Activated CD8-positive, alpha-beta T cell treated with anti-CD3 and anti-CD28 coated beads, Interleukin-2, amount 10 ng/mL, durations not matched to agents 7 days and 5 days (primary cell): Measurements from ENCODE around the gene LPCAT2. TPM values are rescaled to one million over a fixed set of nuclear protein-coding genes. Genes with fewer than 3 reads are reported as not detected.

Experiments
- ATAC-seq: fragments of 150-1000 bp; cut with Tn5 transposase; one replicate; pipeline ENCODE4 v1.10.0; 2021; ENCODE audit warnings: moderate library complexity
- CTCF ChIA-PET: fragments of 350-600 bp; sonication (Branson Sonifier 250); formaldehyde crosslinking; loops from one replicate; lab custom pipeline; 2021; ENCODE audit warnings: antibody characterized with exemption; lab: Charles Lee
- POLR2A ChIA-PET: fragments of 350-600 bp; sonication (Branson Sonifier 250); formaldehyde crosslinking; loops from one replicate; lab custom pipeline; 2021; ENCODE audit warnings: antibody characterized with exemption; lab: Charles Lee
- DNase-seq: peaks from one replicate; pipeline ENCODE4 v3.0.0-alpha.2; 2020
- H3K27ac Mint-ChIP-seq: one replicate; pipeline ENCODE4 v1.8.0; 2021; ENCODE audit warnings: mild to moderate bottlenecking, mixed read lengths
- H3K27me3 Mint-ChIP-seq: one replicate; pipeline ENCODE4 v1.8.0; 2021; ENCODE audit warnings: low read depth, mixed read lengths
- H3K36me3 Mint-ChIP-seq: one replicate; pipeline ENCODE4 v1.8.0; 2021; ENCODE audit warnings: low read depth, mixed read lengths
- H3K4me1 Mint-ChIP-seq: one replicate; pipeline ENCODE4 v1.8.0; 2021; ENCODE audit warnings: low read depth, mixed read lengths
- H3K4me3 Mint-ChIP-seq: one replicate; pipeline ENCODE4 v1.8.0; 2021; ENCODE audit warnings: mild to moderate bottlenecking, mixed read lengths
- H3K9me3 Mint-ChIP-seq: one replicate; pipeline ENCODE4 v1.8.0; 2022; ENCODE audit warnings: mixed read lengths; ENCODE audit not compliant: insufficient read depth
- total RNA-seq, 2 experiments: library from RNA; stranded (reverse); gene quantifications; one replicate each; pipeline ENCODE4 v1.2.3, GENCODE V29; 2021

The LPCAT2 gene
- total RNA-seq, 2 experiments from 2014 or later = 0.37 TPM; not detected in 1

DNA sequence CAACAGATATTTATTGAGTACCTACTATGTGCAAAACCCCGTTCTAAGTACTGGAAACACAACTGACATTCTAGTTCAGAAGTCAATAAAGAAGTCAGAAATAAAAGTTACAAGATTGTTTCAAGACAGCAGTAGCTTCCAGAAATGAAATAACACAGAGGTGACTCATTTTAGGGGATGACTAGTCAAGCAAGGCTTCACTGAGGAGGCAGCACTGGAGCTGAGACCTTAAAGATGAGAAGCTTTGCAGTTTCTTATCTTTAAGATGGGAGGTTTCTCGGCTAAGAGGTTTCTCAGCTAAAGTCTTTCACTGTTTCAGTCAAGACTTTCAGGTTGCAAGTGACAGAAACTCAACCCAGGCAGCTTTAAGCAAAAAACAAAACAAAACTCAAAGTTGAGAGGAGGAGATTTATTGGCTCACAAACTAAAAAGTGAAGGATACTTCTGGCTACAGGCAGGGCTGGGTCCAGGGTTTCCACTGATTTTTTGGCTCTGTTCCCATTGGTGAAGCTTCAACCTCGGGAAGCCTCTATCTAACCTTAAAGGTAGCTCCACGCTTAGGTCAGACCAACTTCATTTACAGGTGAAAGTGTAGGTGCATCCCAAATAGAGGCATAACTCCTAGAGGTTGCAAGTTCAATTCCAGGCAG is 37.3 kb upstream of the LPCAT2 start:
- Mint-ChIP-seq H3K36me3 (no peaks in the 10 kb centered on the region), H3K27me3 (peaks cover 4% of the 10 kb centered on the region), H3K9me3 (no peaks in the 10 kb centered on the region), H3K27ac (no peak overlapping the region), H3K4me1 (no peaks in the 10 kb centered on the region), H3K4me3 (no peak overlapping the region)
- CTCF ChIA-PET = no interaction called here
- ATAC-seq (no peak), DNase-seq (no peak)
- POLR2A ChIA-PET = no interaction called here

DNA sequence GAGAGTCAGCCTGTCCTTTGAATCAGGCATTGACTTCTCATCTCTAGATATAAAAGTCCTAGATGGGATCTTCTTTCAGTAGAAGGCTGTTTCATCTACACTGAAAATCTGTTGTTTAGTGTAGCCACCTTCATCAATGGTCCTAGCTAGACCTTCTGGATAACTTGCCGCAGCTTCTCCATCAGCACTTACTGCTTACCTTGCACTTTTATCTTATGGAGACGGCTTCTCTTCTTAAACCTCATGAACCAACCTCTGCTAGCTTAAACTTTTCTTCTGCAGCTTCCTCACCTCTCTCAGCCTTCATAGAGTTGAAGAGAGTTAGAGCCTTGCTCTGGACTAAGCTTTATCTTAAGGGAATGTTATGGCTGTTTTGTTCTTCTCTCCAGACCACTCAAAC is 35.3 kb upstream of the LPCAT2 start:
- no peaks in the 10 kb centered on the region for H3K4me1 Mint-ChIP-seq

GRCh38 chr16:55474821-55475220 is 34.1 kb upstream of the LPCAT2 start:
- H3K36me3 Mint-ChIP-seq = no peaks in the 10 kb centered on the region
- peaks cover 27% of the 10 kb centered on the region for H3K27me3 Mint-ChIP-seq
- ATAC-seq (no peak), DNase-seq (no peak)
- H3K27ac Mint-ChIP-seq = no peak overlapping the region
- no peaks in the 10 kb centered on the region for H3K9me3 Mint-ChIP-seq
- H3K4me1 Mint-ChIP-seq = peaks cover 1% of the 10 kb centered on the region
- no peak overlapping the region for H3K4me3 Mint-ChIP-seq
- ChIA-PET CTCF (interaction anchor here (2.4 kb wide), 1 partner anchor 10 kb away, joined by 17 read pairs; no protein-coding TSS in a partner anchor), POLR2A (no interaction called here)

More for the DNA sequence above, 35.3 kb upstream of the LPCAT2 start:
- CTCF ChIA-PET = interaction anchor here (1.3 to 2.4 kb wide), 2 partner anchors 9 to 12 kb away, joined by 4 to 17 read pairs; no protein-coding TSS in a partner anchor
- Mint-ChIP-seq H3K36me3 (no peaks in the 10 kb centered on the region), H3K27me3 (peaks cover 20% of the 10 kb centered on the region), H3K9me3 (no peaks in the 10 kb centered on the region), H3K27ac (no peak overlapping the region), H3K4me3 (no peak overlapping the region)
- POLR2A ChIA-PET = no interaction called here
- ATAC-seq = no peak
- DNase-seq = no peak

GRCh38 chr16:55475919-55476318 is 33.0 kb upstream of the LPCAT2 start:
- no peak overlapping the region for H3K27ac Mint-ChIP-seq
- H3K27me3 Mint-ChIP-seq = peaks cover 37% of the 10 kb centered on the region
- ATAC-seq (no peak), DNase-seq (no peak)
- ChIA-PET CTCF (no interaction called here), POLR2A (no interaction called here)
- H3K9me3 Mint-ChIP-seq = no peaks in the 10 kb centered on the region
- no peaks in the 10 kb centered on the region for H3K36me3 Mint-ChIP-seq
- peaks cover 1% of the 10 kb centered on the region for H3K4me1 Mint-ChIP-seq
- H3K4me3 Mint-ChIP-seq = no peak overlapping the region

DNA sequence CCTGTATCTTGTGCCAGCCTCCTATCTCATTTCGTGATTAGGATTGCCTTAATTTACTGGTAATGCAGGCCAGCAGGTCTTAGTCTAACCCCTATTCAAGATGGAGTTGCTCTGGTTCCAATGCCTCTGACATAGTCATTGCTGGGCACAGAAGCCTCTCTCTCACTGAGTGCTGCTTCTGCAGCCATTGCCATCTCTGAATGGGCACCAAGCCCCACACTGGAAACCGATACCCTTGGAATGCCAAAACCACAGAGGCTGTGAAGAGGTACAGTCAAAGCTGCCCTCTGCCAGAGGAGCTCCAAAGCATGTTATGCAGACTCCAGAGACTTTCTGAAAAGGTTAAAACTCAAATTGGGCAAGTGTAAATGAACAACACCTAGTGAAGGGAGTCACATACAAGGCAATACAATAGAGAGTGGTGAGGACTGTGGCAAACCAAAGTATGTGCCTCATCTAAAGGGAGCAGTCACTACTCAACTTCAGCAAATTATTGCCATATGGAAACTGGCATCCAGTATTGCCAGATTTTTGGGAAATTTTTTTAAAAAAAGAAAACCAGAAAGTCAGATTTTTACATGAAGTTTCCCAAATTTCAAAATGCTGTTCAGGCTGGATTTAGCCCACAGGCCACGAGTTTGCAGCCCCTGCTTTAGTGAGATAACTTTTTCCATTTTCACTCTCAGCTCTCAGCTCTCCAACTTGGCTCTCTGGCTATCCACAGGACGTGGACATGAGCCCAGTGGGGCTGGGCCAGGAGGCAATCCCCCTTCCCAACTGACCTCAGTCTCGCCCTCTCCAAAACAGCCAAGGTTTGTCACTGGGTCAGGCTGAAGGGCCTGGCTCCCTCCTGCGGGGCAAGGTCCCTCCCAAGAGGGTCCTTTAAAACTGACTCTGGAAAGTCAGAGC is 32.0 kb upstream of the LPCAT2 start:
- ATAC-seq (no peak), DNase-seq (no peak)
- Mint-ChIP-seq H3K27ac (no peak overlapping the region), H3K4me1 (peaks cover 1% of the 10 kb centered on the region), H3K36me3 (no peaks in the 10 kb centered on the region), H3K27me3 (peaks cover 36% of the 10 kb centered on the region), H3K4me3 (no peak overlapping the region), H3K9me3 (no peaks in the 10 kb centered on the region)
- ChIA-PET POLR2A (no interaction called here), CTCF (interaction anchor here (1.2 kb wide), 1 partner anchor 12 kb away, joined by 6 read pairs; no protein-coding TSS in a partner anchor)

DNA sequence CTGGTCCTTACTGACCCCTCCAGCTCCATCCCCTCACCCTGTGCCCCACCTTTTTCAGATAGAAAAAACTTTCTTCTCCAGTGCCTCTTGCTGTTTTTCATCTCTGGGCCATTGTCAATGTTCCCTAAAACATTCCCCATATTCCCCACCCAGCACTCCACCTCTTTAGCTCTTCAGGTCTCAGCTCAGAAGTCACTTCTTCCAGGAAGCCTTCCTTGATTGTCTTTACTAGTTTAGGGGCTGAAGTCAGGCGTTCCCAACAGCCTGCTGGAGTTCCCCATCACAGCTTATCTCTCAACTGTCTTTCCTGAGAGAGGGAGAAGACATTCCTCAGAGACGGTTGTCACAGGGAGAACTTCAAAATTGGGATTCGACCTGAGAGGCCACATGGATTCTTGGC is 31.1 kb upstream of the LPCAT2 start:
- CTCF ChIA-PET = interaction anchor here (1.2 kb wide), 1 partner anchor 13 kb away, joined by 6 read pairs; no protein-coding TSS in a partner anchor
- peaks cover 36% of the 10 kb centered on the region for H3K27me3 Mint-ChIP-seq
- no peak for DNase-seq

GRCh38 chr16:55478827-55479429 is 29.9 kb upstream of the LPCAT2 start, which contains the start of gene MMP2:
Gene MMP2 (plus strand): TSS chr16:55479198. CDS start chr16:55479480, 282 bp downstream.
- ChIA-PET POLR2A (no interaction called here), CTCF (no interaction called here)
- H3K4me3 Mint-ChIP-seq = no peak within 1 kb of the TSS
- DNase-seq = no peak
- peaks cover 1% of the 10 kb centered on the region for H3K4me1 Mint-ChIP-seq
- ATAC-seq = no peak
- H3K36me3 Mint-ChIP-seq = no peaks in the 10 kb centered on the region
- H3K27me3 Mint-ChIP-seq = peaks cover 36% of the 10 kb centered on the region
- no peak within 1 kb of the TSS for H3K27ac Mint-ChIP-seq
- no peaks in the 10 kb centered on the region for H3K9me3 Mint-ChIP-seq

More for the DNA sequence above, 31.1 kb upstream of the LPCAT2 start:
- Mint-ChIP-seq H3K4me1 (peaks cover 1% of the 10 kb centered on the region), H3K27ac (no peak overlapping the region), H3K4me3 (no peak overlapping the region), H3K36me3 (no peaks in the 10 kb centered on the region), H3K9me3 (no peaks in the 10 kb centered on the region)
- no peak for ATAC-seq
- POLR2A ChIA-PET = no interaction called here

DNA sequence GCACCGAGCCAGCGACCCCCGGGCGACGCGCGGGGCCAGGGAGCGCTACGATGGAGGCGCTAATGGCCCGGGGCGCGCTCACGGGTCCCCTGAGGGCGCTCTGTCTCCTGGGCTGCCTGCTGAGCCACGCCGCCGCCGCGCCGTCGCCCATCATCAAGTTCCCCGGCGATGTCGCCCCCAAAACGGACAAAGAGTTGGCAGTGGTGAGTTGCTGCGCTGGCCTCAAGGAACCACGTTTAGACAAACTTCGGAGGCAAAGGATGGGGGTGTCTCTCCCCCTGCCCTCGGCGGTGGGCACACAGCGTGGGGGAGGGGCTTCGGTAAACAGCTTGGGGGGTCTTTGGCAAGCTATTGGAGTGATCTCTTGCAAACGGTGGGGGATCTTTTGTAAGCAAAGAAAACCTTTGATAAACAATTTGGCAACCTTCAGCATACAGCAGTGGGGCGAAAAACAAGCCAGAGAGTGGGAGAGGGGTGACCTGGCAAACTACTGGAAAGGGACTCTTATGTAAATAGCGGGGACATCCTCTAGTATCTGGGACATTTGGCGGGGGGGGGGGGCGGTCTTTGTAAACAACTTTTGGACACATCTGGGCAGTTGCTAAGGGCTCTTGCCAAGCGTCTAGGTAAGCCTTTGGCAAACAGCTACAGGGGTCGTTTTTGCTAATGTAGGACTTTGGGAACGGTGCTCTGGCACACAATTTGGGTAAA is 29.3 kb upstream of the LPCAT2 start:
- no peaks in the 10 kb centered on the region for H3K36me3 Mint-ChIP-seq
- no peak overlapping the region for H3K27ac Mint-ChIP-seq
- CTCF ChIA-PET = no interaction called here
- H3K27me3 Mint-ChIP-seq = peaks cover 36% of the 10 kb centered on the region
- ATAC-seq = no peak
- POLR2A ChIA-PET = no interaction called here
- no peak for DNase-seq
- H3K4me3 Mint-ChIP-seq = no peak overlapping the region
- H3K9me3 Mint-ChIP-seq = no peaks in the 10 kb centered on the region
- peaks cover 1% of the 10 kb centered on the region for H3K4me1 Mint-ChIP-seq

DNA sequence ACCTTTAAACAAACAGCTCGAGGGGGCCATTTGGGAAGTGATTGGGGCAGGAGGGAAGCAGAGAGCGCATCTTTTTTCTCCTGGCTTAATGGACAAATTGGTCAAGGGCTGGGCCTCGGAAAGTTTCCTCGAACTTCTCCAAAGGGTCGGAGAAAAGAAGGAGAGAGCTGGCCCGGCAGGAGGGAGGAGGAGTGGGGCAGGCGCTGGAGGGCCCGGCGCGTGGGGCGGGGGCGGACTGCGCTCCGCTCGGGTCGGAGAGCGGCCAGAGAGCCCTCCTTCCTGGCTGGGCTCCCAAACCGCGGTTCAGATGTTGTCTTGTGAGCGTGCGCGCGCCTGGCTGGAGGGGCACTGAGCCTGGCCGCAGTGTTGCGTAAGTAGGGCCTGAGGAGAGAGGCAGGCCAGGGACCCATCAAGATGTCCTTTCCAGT is 28.6 kb upstream of the LPCAT2 start:
- H3K4me3 Mint-ChIP-seq = no peak overlapping the region
- H3K27ac Mint-ChIP-seq = no peak overlapping the region
- peaks cover 36% of the 10 kb centered on the region for H3K27me3 Mint-ChIP-seq
- no peaks in the 10 kb centered on the region for H3K9me3 Mint-ChIP-seq
- DNase-seq (no peak), ATAC-seq (no peak)
- ChIA-PET POLR2A (no interaction called here), CTCF (no interaction called here)
- peaks cover 1% of the 10 kb centered on the region for H3K4me1 Mint-ChIP-seq
- H3K36me3 Mint-ChIP-seq = no peaks in the 10 kb centered on the region

DNA sequence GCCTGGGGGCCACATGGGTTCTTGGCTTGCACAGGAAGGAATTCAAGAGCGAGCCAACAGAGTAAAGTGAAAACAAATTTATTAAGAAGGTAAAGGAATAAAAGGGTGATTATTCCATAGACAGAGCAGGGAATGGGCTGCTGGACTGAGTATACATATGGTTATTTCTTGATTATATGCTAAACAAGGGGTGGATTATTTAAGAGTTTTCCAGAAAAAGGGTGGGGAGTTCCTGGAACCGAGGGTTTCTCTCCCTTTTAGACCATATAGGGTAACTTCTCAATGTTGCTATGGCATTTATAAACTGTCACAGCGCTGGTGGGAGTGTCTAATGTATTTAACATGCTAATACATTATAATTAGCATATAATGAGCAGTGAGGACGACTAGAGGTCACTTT is 27.8 kb upstream of the LPCAT2 start:
- H3K36me3 Mint-ChIP-seq = no peaks in the 10 kb centered on the region
- H3K27me3 Mint-ChIP-seq = peaks cover 36% of the 10 kb centered on the region
- peaks cover 1% of the 10 kb centered on the region for H3K4me1 Mint-ChIP-seq
- DNase-seq (no peak), ATAC-seq (no peak)
- H3K9me3 Mint-ChIP-seq = no peaks in the 10 kb centered on the region
- H3K4me3 Mint-ChIP-seq = no peak overlapping the region
- H3K27ac Mint-ChIP-seq = no peak overlapping the region
- POLR2A ChIA-PET = no interaction called here
- CTCF ChIA-PET = no interaction called here

DNA sequence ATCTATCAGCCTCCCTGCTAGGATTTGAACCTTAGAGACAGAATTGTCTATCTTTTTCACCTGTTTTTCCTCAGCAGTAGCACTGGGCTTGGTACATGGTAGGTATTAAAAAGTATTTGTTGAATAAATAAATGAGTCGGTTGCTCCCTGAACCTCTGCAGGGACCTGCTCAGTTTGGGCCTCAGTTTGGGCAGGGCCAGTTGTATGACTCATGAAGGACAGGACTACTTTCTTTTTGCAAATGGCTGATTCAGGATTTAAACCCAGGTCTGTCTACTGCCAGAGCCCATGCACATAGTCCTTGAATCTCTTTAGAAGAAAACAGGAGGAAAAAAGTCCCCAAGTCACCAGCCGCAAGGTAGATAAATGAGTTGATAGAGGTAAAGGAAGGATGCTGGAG is 26.8 kb upstream of the LPCAT2 start:
- Mint-ChIP-seq H3K9me3 (no peaks in the 10 kb centered on the region), H3K27me3 (peaks cover 33% of the 10 kb centered on the region), H3K4me1 (peaks cover 1% of the 10 kb centered on the region), H3K36me3 (no peaks in the 10 kb centered on the region), H3K27ac (no peak overlapping the region), H3K4me3 (no peak overlapping the region)
- ATAC-seq = no peak
- ChIA-PET POLR2A (no interaction called here), CTCF (no interaction called here)
- DNase-seq = no peak
